Measurements from ENCODE around the gene CALHM3.

DNA sequence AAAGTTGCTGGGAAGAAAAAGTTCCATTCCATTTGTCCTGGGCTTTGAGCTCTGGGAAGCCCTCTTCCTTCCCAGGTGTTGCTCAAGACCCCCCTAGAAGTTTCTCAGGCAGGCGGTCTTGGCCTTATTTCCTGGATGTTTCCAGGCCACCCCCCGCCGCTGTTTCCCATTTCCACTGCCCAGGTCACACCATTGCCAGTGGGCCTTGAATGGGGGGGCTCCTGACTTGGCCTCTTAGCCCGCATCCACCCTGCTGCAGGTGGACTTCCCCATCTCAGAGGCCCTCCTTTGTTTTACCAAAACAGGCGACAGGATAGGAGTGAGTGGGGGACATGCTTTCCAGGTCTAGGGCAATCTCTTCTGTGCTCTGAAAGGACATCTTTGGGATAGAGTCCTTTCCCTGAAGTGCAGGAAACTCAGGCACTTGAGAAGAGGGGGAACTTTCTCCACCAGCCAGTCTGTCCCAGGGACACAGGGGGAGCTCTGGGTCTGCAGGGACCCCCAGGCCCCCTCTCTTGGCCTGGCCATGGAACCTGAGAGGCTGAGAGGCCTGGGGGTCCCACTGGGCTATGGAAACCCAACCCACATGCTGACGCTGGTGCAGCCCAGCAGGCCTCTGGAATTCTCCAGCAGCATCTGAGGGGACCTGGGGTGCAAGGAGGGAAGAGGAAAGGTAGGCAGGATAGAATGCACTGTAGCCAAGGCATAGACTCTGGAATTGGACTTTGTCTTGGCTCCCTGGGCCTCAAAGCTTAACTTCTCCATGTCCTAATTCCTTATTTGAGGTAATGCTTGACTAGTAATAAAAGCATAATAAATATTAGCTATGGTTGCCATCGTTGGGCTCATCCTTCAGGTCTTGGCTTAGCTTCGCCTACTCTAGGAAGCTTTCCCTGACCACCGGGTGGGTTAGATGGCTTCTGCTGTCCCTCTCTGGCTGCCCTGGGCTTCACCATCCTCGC lies 32.0 kb upstream of the CALHM3 start:
- TF ChIP-seq, protein P1, sequence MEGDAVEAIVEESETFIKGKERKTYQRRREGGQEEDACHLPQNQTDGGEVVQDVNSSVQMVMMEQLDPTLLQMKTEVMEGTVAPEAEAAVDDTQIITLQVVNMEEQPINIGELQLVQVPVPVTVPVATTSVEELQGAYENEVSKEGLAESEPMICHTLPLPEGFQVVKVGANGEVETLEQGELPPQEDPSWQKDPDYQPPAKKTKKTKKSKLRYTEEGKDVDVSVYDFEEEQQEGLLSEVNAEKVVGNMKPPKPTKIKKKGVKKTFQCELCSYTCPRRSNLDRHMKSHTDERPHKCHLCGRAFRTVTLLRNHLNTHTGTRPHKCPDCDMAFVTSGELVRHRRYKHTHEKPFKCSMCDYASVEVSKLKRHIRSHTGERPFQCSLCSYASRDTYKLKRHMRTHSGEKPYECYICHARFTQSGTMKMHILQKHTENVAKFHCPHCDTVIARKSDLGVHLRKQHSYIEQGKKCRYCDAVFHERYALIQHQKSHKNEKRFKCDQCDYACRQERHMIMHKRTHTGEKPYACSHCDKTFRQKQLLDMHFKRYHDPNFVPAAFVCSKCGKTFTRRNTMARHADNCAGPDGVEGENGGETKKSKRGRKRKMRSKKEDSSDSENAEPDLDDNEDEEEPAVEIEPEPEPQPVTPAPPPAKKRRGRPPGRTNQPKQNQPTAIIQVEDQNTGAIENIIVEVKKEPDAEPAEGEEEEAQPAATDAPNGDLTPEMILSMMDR (conservative IDR thresholded peaks at IDR 0.05), result no peak
- no peak for TF ChIP-seq EZH2 (IDR thresholded peaks at IDR 0.05; ENCODE audit: low read depth)

Measured in PC-9 (cell line).